Measurements from ENCODE around the gene PRUNE1. TPM values are rescaled to one million over a fixed set of nuclear protein-coding genes. Genes with fewer than 3 reads are reported as not detected.

Gene PRUNE1
- total RNA-seq, 1 experiment from 2014 or later = 9.1 TPM

DNA sequence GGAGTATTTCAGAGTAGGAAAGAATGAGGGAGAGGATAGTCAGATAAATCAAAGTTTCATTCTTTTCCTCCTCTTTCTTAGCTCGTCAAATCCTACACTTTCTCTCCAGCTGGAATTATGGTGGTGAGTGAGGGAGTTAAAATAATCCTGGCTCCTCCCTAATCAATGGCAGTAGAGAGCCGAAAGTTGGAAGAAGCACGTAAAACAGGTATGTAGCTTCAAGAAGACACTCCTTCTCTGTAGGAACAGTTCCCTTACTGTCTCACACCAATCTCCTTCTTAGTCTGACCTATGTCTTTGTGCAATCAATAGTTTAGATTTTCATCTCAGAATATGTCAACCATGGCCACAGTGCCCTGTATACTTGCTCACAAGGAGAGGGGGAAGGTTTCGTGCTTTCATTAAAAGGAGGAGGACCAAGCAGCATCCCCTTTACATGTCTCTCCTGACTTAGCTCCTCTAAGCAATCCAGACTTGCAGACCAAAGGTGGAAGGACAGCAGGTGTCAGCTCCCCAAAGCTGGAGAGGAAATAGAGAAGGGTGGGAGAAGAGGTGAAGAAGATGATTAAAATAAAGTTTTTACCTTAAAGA, 2.4 kb upstream of the PRUNE1 start:
- no peak for DNase-seq (ENCODE audit: low read depth)

GRCh38 chr1:151006327-151007052, 1.8 kb upstream of the PRUNE1 start, which contains the start of gene MINDY1:
Gene MINDY1 (minus strand): TSS chr1:151006902. CDS start chr1:151002617, 4,285 bp downstream.
- DNase-seq (ENCODE audit: low read depth) = peak; percentile 88

DNA sequence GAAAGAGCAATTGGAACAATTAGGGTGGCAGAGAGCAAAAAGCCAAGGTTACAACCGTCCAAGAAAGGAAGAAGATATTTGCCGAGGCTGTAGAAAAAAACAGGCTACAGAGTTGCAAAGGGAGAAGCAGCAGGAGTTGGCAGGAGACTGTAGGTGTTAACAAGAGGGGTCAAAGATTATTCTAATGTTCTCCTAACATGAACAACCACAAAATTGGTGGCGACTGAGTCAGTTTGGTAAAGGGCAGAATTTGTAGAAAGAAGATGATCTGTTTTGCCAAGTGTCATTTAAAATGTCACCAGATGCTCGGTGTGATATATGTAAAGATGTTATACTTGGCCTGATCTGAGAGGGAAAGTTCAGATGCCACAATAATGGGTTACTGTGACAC, 401 bp upstream of the PRUNE1 start:
- no peak for DNase-seq (ENCODE audit: low read depth)

DNA sequence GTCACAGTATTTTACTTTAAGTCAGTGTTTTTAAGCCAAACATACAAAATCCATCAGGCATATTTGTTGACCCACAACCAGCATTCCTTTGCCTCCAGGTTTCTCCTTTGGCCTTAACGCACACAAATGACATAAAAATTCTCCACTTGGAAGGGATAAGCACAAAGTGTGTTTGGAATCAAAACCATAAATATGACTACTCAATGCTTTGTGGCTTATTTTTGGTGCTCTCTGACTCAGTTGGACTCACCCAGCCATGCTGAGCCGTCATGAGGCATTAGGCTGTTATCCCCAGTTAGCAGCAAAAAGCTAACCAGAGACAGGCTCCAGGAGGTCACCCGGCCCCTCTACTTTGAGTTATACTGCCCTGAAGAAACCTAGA, 948 bp downstream of the PRUNE1 start:
- peak; percentile 21 for DNase-seq (ENCODE audit: low read depth)

DNA sequence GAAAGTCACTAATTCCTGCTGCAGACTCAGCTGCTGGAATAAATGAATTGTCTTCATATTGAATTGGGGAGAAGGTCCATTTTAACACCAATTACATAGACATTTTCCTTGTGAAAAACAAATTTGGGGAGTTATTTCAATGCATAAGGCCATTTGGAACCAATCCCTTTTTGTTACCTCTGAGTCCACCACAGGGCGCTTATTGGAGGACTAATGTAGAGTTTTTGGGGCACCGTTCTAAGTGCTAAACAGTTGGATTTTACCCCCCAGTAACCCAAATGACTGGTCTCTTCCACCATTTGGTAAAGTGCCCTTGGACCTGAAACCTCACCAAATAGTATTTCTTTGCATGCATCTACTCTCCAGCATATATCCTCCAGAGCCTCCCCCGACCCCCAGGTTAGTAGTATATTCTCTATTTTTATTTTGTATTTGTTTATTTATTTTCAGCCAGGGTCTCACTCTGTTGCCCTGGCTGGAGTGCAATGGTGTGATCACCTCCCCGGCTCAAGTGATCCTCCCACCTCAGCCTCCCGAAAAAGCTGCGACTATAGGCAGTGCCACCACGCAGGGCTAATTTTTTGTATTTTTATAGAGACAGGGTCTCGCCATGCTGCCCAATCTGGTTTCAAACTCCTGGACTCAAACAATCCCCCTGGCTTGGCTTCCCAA, 1.6 kb downstream of the PRUNE1 start:
- DNase-seq (ENCODE audit: low read depth) = no peak

- no peak for DNase-seq (ENCODE audit: low read depth)
Observed at GRCh38 chr1:151010346-151010726, 2.1 kb downstream of the PRUNE1 start.

GRCh38 chr1:151011154-151011850, 3.1 kb downstream of the PRUNE1 start:
- DNase-seq (ENCODE audit: low read depth) = peak; percentile 12

DNA sequence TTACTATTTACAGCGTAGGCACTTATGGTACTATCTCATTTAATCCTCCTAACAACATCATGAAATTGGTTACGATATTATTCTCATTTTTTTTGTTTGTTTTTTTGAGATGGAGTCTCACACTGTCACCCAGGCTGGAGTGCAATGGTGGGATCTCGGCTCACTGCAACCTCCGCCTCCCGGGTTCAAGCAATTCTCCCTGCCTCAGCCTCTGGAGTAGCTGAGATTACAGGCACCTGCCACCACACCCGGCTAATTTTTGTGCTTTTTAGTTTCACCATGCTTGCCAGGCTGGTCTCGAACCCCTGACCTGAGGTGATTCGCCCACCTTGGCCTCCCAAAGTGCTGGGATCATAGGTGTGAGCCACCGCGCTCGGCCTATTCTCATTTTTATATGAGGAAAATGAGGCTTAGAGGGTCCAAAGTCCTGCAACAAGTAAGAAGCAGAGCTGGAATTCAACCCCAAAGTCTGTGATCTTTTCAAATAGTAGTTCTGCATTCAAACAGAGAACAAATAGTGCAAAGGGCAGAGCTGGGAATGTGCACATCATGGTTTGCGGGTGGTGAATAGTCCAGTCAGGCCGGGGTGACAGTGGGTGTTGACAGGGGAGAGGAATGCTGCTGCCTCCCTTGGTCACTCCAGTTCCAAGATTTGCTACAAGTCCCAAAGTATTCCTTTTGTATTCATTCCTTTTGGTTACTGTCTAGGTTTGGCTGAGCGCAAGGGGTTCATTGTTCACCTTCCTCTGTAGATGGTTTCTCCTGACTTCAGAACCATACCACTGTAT, 4.6 kb downstream of the PRUNE1 start:
- DNase-seq (ENCODE audit: low read depth) = no peak

GRCh38 chr1:151013518-151013917, 5.3 kb downstream of the PRUNE1 start:
- DNase-seq (ENCODE audit: low read depth) = no peak

GRCh38 chr1:151024540-151025146, 16.4 kb downstream of the PRUNE1 start:
- peak; percentile 65 for DNase-seq (ENCODE audit: low read depth)

DNA sequence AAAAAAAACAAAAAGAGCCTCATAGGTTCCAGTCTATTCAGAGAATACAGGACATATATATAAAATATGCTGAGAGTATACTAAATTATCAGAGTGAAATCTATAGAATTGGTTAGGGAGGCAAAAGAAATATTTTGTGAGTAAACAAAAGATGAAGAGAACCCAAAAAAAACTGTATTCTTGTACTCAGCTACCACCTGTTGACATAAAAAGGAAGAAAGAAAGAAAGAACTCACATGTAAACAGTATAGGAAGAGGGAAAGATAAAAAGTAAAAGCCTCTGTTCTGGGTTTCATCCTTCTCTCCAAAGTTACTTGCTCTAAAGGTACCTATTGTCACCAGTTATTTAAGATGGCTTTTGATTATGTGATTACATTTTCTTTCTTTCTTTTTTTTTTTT, 18.2 kb downstream of the PRUNE1 start:
- no peak for DNase-seq (ENCODE audit: low read depth)

DNA sequence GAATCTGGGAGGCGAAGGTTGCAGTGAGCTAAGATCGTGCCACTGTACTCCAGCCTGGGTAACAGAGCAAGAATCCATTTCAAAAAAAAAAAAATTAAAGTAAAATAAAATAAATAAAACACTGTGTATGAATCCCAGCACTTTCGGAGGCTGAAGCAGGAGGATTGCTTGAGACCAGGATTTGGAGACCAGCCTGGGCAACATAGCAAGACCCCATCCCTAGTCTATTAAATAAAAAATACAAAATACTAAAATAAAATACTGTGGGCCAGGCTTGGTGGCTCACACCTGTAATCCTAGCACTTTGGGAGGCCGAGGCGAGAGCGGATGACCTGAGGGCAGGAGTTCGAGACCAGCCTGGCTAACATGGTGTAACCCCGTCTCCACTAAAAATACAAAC, 23.9 kb downstream of the PRUNE1 start:
- DNase-seq (ENCODE audit: low read depth) = no peak

DNA sequence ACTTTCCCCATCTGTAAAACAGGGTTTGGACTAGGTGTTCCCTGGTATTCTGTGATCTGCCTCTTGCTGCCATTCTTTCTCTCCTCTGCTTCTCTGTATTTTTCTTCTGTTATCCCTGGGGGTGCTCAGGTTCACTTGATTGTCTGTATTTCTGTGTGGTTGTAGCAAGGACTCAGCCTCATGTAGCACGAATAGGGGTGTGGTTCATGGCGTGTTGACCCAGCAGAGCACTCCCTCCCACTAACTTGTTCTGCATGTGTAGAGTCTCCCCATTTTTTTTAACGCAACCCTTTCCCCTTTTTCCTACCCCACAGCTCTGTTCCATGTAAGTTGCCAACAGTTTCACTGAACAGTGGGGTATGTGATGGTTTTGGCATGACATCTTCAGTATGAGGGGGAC, 26.9 kb downstream of the PRUNE1 start:
- no peak for DNase-seq (ENCODE audit: low read depth)

- no peak for DNase-seq (ENCODE audit: low read depth)
Observed at GRCh38 chr1:151036356-151036755, 28.1 kb downstream of the PRUNE1 start, which contains the start of gene BNIPL. Gene BNIPL (plus strand): TSS chr1:151036586. CDS start chr1:151036726, 140 bp downstream.

DNA sequence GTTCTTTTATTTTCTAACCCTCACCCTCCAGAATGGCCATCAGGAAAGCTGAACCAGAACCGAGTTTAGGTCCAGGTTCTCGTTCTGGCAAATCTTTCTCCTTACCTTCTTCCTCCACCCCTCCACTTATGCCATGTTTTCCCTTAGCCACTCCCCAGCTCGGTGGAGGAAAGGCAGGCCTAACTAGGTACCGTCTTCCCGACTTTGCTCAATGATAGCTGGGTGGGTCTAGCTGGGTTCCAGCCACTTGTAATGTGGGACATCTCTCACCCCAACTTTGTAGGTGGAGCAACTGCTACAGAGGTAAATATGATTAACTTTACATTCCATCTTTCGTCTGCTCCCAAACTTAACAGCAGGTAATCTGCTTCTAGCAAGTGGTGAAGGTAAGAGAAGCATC, 28.8 kb downstream of the PRUNE1 start:
- no peak for DNase-seq (ENCODE audit: low read depth)

DNA sequence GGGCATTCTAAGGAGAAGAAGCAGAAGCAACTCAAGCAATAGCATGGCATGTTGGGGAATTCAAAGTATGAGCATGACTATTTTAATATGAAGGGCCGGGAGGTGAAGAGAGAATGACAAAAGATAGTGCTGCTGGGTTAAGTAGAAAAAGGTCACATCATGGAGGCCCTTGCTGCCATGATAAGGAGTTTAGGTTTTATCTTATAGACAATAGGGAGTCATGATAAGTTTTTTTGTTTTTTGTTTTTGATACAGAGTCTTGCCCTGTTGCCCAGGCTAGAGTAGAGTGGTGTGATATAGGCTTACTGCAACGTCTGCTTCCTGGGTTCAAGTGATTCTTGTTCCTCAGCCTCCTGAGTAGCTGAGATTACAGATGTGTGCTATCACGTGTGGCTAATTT, 31.3 kb downstream of the PRUNE1 start:
- no peak for DNase-seq (ENCODE audit: low read depth)

- DNase-seq (ENCODE audit: low read depth) = no peak
Observed at GRCh38 chr1:151043163-151043562, 34.9 kb downstream of the PRUNE1 start.

- peak; percentile 63 for DNase-seq (ENCODE audit: low read depth)
Observed at GRCh38 chr1:151047591-151047924, 39.3 kb downstream of the PRUNE1 start, which contains the start of gene C1orf56. Gene C1orf56 (plus strand): TSS chr1:151047751. CDS start chr1:151047848, 97 bp downstream.

GRCh38 chr1:151047925-151048644, 39.8 kb downstream of the PRUNE1 start:
- peak; percentile 72 for DNase-seq (ENCODE audit: low read depth)

- no peak for DNase-seq (ENCODE audit: low read depth)
Observed at GRCh38 chr1:151048645-151049032, 40.4 kb downstream of the PRUNE1 start.
